HG03469 (cell line): ENCODE data around the gene FAM118B.
"Not testable (repeated sequence)": the region's sequence is repeated elsewhere in the genome, so short reads cannot be mapped to it uniquely, and the experiment has no call there.

Source experiments
- ATAC-seq: cut with Tn5 transposase; IDR thresholded peaks from one replicate; pipeline ENCODE4 v1.9.1; 2021; ENCODE audit warnings: mild to moderate bottlenecking, moderate library complexity, moderate number of reproducible peaks; ENCODE audit not compliant: unreplicated experiment

Gene FAM118B

GRCh38 chr11:126308271-126308671 is 96.7 kb downstream of the FAM118B start:
- ATAC-seq = no peak

- not testable (repeated sequence) for ATAC-seq
These were observed 97.2 kb downstream of the FAM118B start for GRCh38 chr11:126308771-126309170.

GRCh38 chr11:126310200-126310991 is 98.8 kb downstream of the FAM118B start:
- ATAC-seq = no peak

- ATAC-seq = no peak
These were observed 99.4 kb downstream of the FAM118B start for GRCh38 chr11:126310992-126311310.

GRCh38 chr11:126311401-126312291 is 100.1 kb downstream of the FAM118B start:
- ATAC-seq = peak; percentile 40
